HepG2 (cell line): ENCODE data around the gene PLCXD3. TPM values are rescaled to one million over a fixed set of nuclear protein-coding genes. Genes with fewer than 3 reads are reported as not detected.

Experiments used
- ATAC-seq: fragments of 200-7000 bp; cut with Tn5 transposase; 3 replicates; pipeline ENCODE4 v1.9.1; 2020; ENCODE audit warnings: mild to moderate bottlenecking, moderate library complexity
- BruUV-seq: library from RNA; stranded (reverse); fragments of 400-500 nt; replicated peaks from 2 replicates; lab custom pipeline; 2021; lab: Mats Ljungman, UMichigan
- CTCF ChIA-PET: fragments of 300-600 bp; formaldehyde crosslinking; extraction: SDS; loops from one replicate; lab custom pipeline; 2021; ENCODE audit warnings: low total read pairs, inconsistent platforms, low intra/inter-chr PET ratio; lab: Yijun Ruan, JAX
- POLR2A ChIA-PET: fragments of 350-600 bp; sonication (Branson Sonifier 250); formaldehyde crosslinking; loops from one replicate; lab custom pipeline; 2020; ENCODE audit warnings: antibody characterized with exemption, inconsistent platforms; lab: Yijun Ruan, JAX
- DNase-seq: peaks from one replicate; pipeline ENCODE4 v3.0.0-alpha.2; 2015; ENCODE audit warnings: low spot score
- FAIRE-seq: peaks from 3 replicates; lab custom pipeline; 2011; peaks lifted over from hg19 to GRCh38; lab: Jason Lieb, UNC
- H2AFZ ChIP-seq: one replicate; pipeline ENCODE4 v1.6.1; 2011; ENCODE audit warnings: low read length, inconsistent platforms
- H3K27ac ChIP-seq: fragments of 300-600 bp; 3 replicates; pipeline ENCODE4 v1.8.0; 2011; ENCODE audit warnings: mixed run types, mild to moderate bottlenecking, mixed read lengths, low read length, inconsistent platforms; ENCODE audit not compliant: insufficient read depth; ENCODE audit errors: extremely low read length
- H3K27me3 ChIP-seq, 2 experiments: fragments of 200-600 bp in 1 of 2; 2 replicates in 1 of 2; 3 replicates in 1 of 2; pipeline versions ENCODE4 v1.6.0 to v1.8.0; 2011; ENCODE audit warnings: low read length in 2 of 2, mild to moderate bottlenecking in 2 of 2, moderate library complexity in 2 of 2, inconsistent platforms in 1 of 2; ENCODE audit not compliant: insufficient read depth in 2 of 2, control insufficient read depth in 1 of 2
- H3K36me3 ChIP-seq, 2 experiments: fragments of 200-600 bp in 1 of 2; replicated peaks in 1 of 2; 2 replicates in 1 of 2; 3 replicates in 1 of 2; pipeline versions ENCODE4 v1.5.1 to v1.8.0; 2011; ENCODE audit warnings: low read length in 2 of 2, inconsistent platforms in 1 of 2; ENCODE audit not compliant: insufficient read depth in 2 of 2, control insufficient read depth in 1 of 2
- H3K4me1 ChIP-seq: 2 replicates; pipeline ENCODE4 v1.5.1; 2012; ENCODE audit warnings: low read length, inconsistent platforms; ENCODE audit not compliant: insufficient read depth
- H3K4me2 ChIP-seq: 2 replicates; pipeline ENCODE4 v1.6.0; 2011; ENCODE audit warnings: low read depth, low read length, inconsistent platforms
- H3K4me3 ChIP-seq, 3 experiments: fragments of 200-600 bp in 1 of 3; sonication (generic), shearing (Covaris generic) in 1 of 3; replicated peaks in 1 of 3; 2 replicates each; pipeline ENCODE4 v1.5.1; 2011 to 2016; ENCODE audit warnings: low read length in 3 of 3, inconsistent platforms in 2 of 3, low read depth in 2 of 3, mild to moderate bottlenecking in 2 of 3, control low read depth in 1 of 3, mixed read lengths in 1 of 3; ENCODE audit not compliant: insufficient read depth in 1 of 3
- H3K79me2 ChIP-seq: one replicate; pipeline ENCODE4 v1.6.1; 2011; ENCODE audit warnings: low read length, inconsistent platforms; ENCODE audit not compliant: insufficient read depth
- H3K9ac ChIP-seq: 2 replicates; pipeline ENCODE4 v1.6.0; 2011; ENCODE audit warnings: mild to moderate bottlenecking, low read depth, low read length, inconsistent platforms; ENCODE audit not compliant: insufficient read depth
- H3K9me3 ChIP-seq: 2 replicates; pipeline ENCODE4 v1.5.1; 2012; ENCODE audit warnings: mild to moderate bottlenecking, low read length
- H4K20me1 ChIP-seq: 2 replicates; pipeline ENCODE4 v1.6.0; 2011; ENCODE audit warnings: inconsistent platforms, mild to moderate bottlenecking, low read length, moderate library complexity; ENCODE audit not compliant: insufficient read depth
- FOSL2 ChIP-seq: sonication (generic); formaldehyde crosslinking; IDR thresholded peaks from 2 replicates; pipeline ENCODE4 v1.4.0; 2020; ENCODE audit warnings: missing genetic modification reagents
- IKZF1 ChIP-seq: fragments of 450-650 bp; IDR thresholded peaks from 2 replicates; pipeline ENCODE4 v1.7.1; 2016
- IRF9 ChIP-seq: sonication (generic); formaldehyde crosslinking; IDR thresholded peaks from 2 replicates; pipeline ENCODE4 v1.8.0; 2022; ENCODE audit warnings: missing genetic modification reagents, mild to moderate bottlenecking, borderline replicate concordance
- KDM2A ChIP-seq: sonication (generic); formaldehyde crosslinking; IDR thresholded peaks from 2 replicates; pipeline ENCODE4 v1.4.0; 2020; ENCODE audit warnings: low read depth, missing genetic modification reagents, borderline replicate concordance
- KDM5B ChIP-seq: sonication (generic); formaldehyde crosslinking; IDR thresholded peaks from 2 replicates; pipeline ENCODE4 v1.4.0; 2020; ENCODE audit warnings: missing genetic modification reagents, mild to moderate bottlenecking, borderline replicate concordance
- MYC ChIP-seq: sonication (generic); formaldehyde crosslinking; IDR thresholded peaks from 2 replicates; pipeline ENCODE4 v1.9.0; 2021; ENCODE audit warnings: missing genetic modification reagents, borderline replicate concordance
- NFRKB ChIP-seq: fragments of 450-650 bp; IDR thresholded peaks from 2 replicates; pipeline ENCODE4 v1.6.1; 2017
- NR0B2 ChIP-seq: sonication (generic); formaldehyde crosslinking; IDR thresholded peaks from 2 replicates; pipeline ENCODE4 v1.4.0; 2020; ENCODE audit warnings: mild to moderate bottlenecking, missing genetic modification reagents
- NRL ChIP-seq: sonication (generic); formaldehyde crosslinking; IDR thresholded peaks from 2 replicates; pipeline ENCODE4 v1.5.0; 2020; ENCODE audit warnings: missing genetic modification reagents, mild to moderate bottlenecking, moderate library complexity, borderline replicate concordance
- RCOR2 ChIP-seq: IDR thresholded peaks from 2 replicates; pipeline ENCODE4 v1.6.1; 2016; ENCODE audit warnings: missing biosample characterization, missing genetic modification reagents
- RXRA ChIP-seq: sonication (generic); formaldehyde crosslinking; IDR thresholded peaks from 2 replicates; pipeline ENCODE4 v1.5.1; 2020; ENCODE audit warnings: missing genetic modification reagents
- SALL2 ChIP-seq: sonication (generic); formaldehyde crosslinking; IDR thresholded peaks from 2 replicates; pipeline ENCODE4 v1.8.1; 2023; ENCODE audit warnings: mild to moderate bottlenecking, missing genetic modification reagents, inconsistent platforms
- TRAFD1 ChIP-seq: sonication (generic); formaldehyde crosslinking; IDR thresholded peaks from 2 replicates; pipeline ENCODE4 v1.5.1; 2020; ENCODE audit warnings: missing genetic modification reagents, mild to moderate bottlenecking, borderline replicate concordance
- UBTF ChIP-seq: sonication (generic); formaldehyde crosslinking; IDR thresholded peaks from 2 replicates; pipeline ENCODE4 v1.4.0; 2020; ENCODE audit warnings: mild to moderate bottlenecking, missing genetic modification reagents
- ZBTB26 ChIP-seq: IDR thresholded peaks from 2 replicates; pipeline ENCODE4 v1.6.1; 2016; ENCODE audit warnings: missing compliant biosample characterization, missing genetic modification reagents, borderline replicate concordance
- ZFP90 ChIP-seq: sonication (generic); formaldehyde crosslinking; IDR thresholded peaks from 2 replicates; pipeline ENCODE4 v1.8.0; 2022; ENCODE audit warnings: missing genetic modification reagents, mild to moderate bottlenecking, inconsistent platforms, borderline replicate concordance
- ZNF615 ChIP-seq: sonication (generic); formaldehyde crosslinking; IDR thresholded peaks from 2 replicates; pipeline ENCODE4 v1.5.0; 2020; ENCODE audit warnings: mild to moderate bottlenecking, missing genetic modification reagents, borderline replicate concordance
- WGBS: methylation state at CpG from one replicate; pipeline ENCODE4 v1.1.6; 2017; ENCODE audit warnings: low lambda C conversion rate; 5-methylcytosine and 5-hydroxymethylcytosine counted together
- in situ Hi-C: cut with HindIII; loops from 2 replicates; pipeline ENCODE4 v1.10.0; 2017; ENCODE audit warnings: low pct_unique_long_range_greater_than_20kb; ENCODE audit not compliant: extremely low pct_ligation_motif_present
- intact Hi-C: fragments of 100-400 bp; cut with micrococcal nuclease; formaldehyde crosslinking; loops from one replicate; pipeline ENCODE4 v1.10.0; 2022; ENCODE audit not compliant: unreplicated experiment
- polyA plus RNA-seq, 8 experiments: library from polyadenylated mRNA; depleted of rRNA in 3 of 8; stranded (reverse) in 7 of 8; unstranded in 1 of 8; fragments of >200 nt; fragmentation: Illumina TruSeq in 4 of 8; extraction: Trizol in 4 of 8; gene quantifications; 2 replicates each; pipeline versions ENCODE4 v1.2.1 to v1.2.3, GENCODE V29; 2011 to 2016; ENCODE audit warnings: low read depth in 4 of 8, missing spikeins in 1 of 8, mixed read lengths in 1 of 8; ENCODE audit not compliant: insufficient read depth in 1 of 8
- total RNA-seq, 5 experiments: library from RNA; depleted of rRNA; stranded (reverse); fragments of >200 nt; fragmentation: Illumina TruSeq; extraction: Trizol; gene quantifications; 2 replicates each; pipeline ENCODE4 v1.2.3, GENCODE V29; 2016; ENCODE audit warnings: low read depth in 1 of 5

Gene PLCXD3
- total and polyA plus RNA-seq, 2 of the 13 experiments (the other 11 are each of a cell fraction or from before 2014, with no cell fraction given) = not detected

GRCh38 chr5:41345295-41345694 lies 165.1 kb downstream of the PLCXD3 start:
- CTCF ChIA-PET = no interaction called here

More at GRCh38 chr5:41345295-41345694, 165.1 kb downstream of the PLCXD3 start:
- H3K4me1 ChIP-seq = no peaks in the 10 kb centered on the region
- no peak overlapping the region for H3K4me2 ChIP-seq
- ATAC-seq (no peak), FAIRE-seq (no peak), DNase-seq (no peak)
- H2AFZ ChIP-seq = no peak overlapping the region
- no peaks in the 10 kb centered on the region for H3K9me3 ChIP-seq
- H3K4me3 ChIP-seq = no peak overlapping the region
- no peak overlapping the region for H3K9ac ChIP-seq
- no peaks in the 10 kb centered on the region for H3K36me3 ChIP-seq
- POLR2A ChIA-PET = no interaction called here
- no peak overlapping the region for H3K27ac ChIP-seq
- no peaks in the 10 kb centered on the region for H4K20me1 ChIP-seq
- H3K79me2 ChIP-seq = no peaks in the 10 kb centered on the region
- in situ Hi-C loops = no loop called here
- TF ChIP-seq RCOR2 (CRISPR knock-in tag) = no peak
- TF ChIP-seq NR0B2 (CRISPR knock-in tag) = no peak
- no peak for TF ChIP-seq ZNF615 (CRISPR knock-in tag)
- no peak for TF ChIP-seq IRF9 (CRISPR knock-in tag)
- no peak for TF ChIP-seq ZBTB26 (CRISPR knock-in tag)
- TF ChIP-seq ZFP90 (CRISPR knock-in tag) = no peak
- TF ChIP-seq NFRKB = no peak
- TF ChIP-seq NRL (CRISPR knock-in tag) = no peak
- TF ChIP-seq KDM2A = no peak
- no peak for TF ChIP-seq TRAFD1 (CRISPR knock-in tag)
- no peak for TF ChIP-seq SALL2 (CRISPR knock-in tag)
- TF ChIP-seq FOSL2 (CRISPR knock-in tag) = no peak
- no peak for TF ChIP-seq IKZF1
- no peak for TF ChIP-seq UBTF (CRISPR knock-in tag)
- no peak for TF ChIP-seq MYC
- no peak for TF ChIP-seq KDM5B (CRISPR knock-in tag)
- TF ChIP-seq RXRA (CRISPR knock-in tag) = no peak
- intact Hi-C loops = no loop called here
- H3K27me3 ChIP-seq = no peaks in the 10 kb centered on the region
- WGBS = 0% methylated on average over 1 of the region's 1 CpG
- no TSS peak for BruUV-seq
